ENCODE measurements around the gene FSTL5. TPM values are rescaled to one million over a fixed set of nuclear protein-coding genes. Genes with fewer than 3 reads are reported as not detected.

FSTL5 gene
- total RNA-seq, 2 donors from 2014 or later: 0.13 TPM; not detected in 1

- Histone ChIP-seq H3K36me3 (no peaks in the 10 kb centered on the region), H3K27ac (no peak overlapping the region), H3K27me3 (no peaks in the 10 kb centered on the region), H3K4me3 (no peak overlapping the region), H3K9ac (ENCODE audit: low read depth in 2 of 2, low read length in 2 of 2) (no peak overlapping the region), H3K4me1 (no peaks in the 10 kb centered on the region), H3K9me3 (no peaks in the 10 kb centered on the region)
- TF ChIP-seq, protein P1, sequence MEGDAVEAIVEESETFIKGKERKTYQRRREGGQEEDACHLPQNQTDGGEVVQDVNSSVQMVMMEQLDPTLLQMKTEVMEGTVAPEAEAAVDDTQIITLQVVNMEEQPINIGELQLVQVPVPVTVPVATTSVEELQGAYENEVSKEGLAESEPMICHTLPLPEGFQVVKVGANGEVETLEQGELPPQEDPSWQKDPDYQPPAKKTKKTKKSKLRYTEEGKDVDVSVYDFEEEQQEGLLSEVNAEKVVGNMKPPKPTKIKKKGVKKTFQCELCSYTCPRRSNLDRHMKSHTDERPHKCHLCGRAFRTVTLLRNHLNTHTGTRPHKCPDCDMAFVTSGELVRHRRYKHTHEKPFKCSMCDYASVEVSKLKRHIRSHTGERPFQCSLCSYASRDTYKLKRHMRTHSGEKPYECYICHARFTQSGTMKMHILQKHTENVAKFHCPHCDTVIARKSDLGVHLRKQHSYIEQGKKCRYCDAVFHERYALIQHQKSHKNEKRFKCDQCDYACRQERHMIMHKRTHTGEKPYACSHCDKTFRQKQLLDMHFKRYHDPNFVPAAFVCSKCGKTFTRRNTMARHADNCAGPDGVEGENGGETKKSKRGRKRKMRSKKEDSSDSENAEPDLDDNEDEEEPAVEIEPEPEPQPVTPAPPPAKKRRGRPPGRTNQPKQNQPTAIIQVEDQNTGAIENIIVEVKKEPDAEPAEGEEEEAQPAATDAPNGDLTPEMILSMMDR (IDR thresholded peaks at IDR 0.05): no peak
- DNase-seq: no peak
- intact Hi-C loops (cut with DNase I): no loop called here
Observed at GRCh38 chr4:161356351-161356750, 807.4 kb downstream of the FSTL5 start.

- DNase-seq: no peak
- H3K4me3 ChIP-seq: no peak overlapping the region
- H3K9ac ChIP-seq (ENCODE audit: low read depth in 2 of 2, low read length in 2 of 2): no peak overlapping the region
- no peaks in the 10 kb centered on the region for H3K9me3 ChIP-seq
- no peaks in the 10 kb centered on the region for H3K36me3 ChIP-seq
- no peaks in the 10 kb centered on the region for H3K4me1 ChIP-seq
- TF ChIP-seq, protein P1 (IDR thresholded peaks at IDR 0.05): no peak
- no peaks in the 10 kb centered on the region for H3K27me3 ChIP-seq
- no peak overlapping the region for H3K27ac ChIP-seq
- intact Hi-C loops (cut with DNase I): no loop called here
Observed at GRCh38 chr4:161350946-161351345, 812.9 kb downstream of the FSTL5 start.

GRCh38 chr4:161345741-161346140 lies 818.1 kb downstream of the FSTL5 start:
- Histone ChIP-seq H3K27me3 (no peaks in the 10 kb centered on the region), H3K36me3 (no peaks in the 10 kb centered on the region), H3K4me3 (no peak overlapping the region), H3K4me1 (no peaks in the 10 kb centered on the region), H3K9me3 (no peaks in the 10 kb centered on the region), H3K27ac (no peak overlapping the region), H3K9ac (ENCODE audit: low read depth in 2 of 2, low read length in 2 of 2) (no peak overlapping the region)
- intact Hi-C loops (cut with DNase I): no loop called here
- TF ChIP-seq, protein P1 (IDR thresholded peaks at IDR 0.05): no peak
- DNase-seq: no peak

- intact Hi-C loops (cut with DNase I): no loop called here
Observed at GRCh38 chr4:161343569-161343950, 820.2 kb downstream of the FSTL5 start.

DNA sequence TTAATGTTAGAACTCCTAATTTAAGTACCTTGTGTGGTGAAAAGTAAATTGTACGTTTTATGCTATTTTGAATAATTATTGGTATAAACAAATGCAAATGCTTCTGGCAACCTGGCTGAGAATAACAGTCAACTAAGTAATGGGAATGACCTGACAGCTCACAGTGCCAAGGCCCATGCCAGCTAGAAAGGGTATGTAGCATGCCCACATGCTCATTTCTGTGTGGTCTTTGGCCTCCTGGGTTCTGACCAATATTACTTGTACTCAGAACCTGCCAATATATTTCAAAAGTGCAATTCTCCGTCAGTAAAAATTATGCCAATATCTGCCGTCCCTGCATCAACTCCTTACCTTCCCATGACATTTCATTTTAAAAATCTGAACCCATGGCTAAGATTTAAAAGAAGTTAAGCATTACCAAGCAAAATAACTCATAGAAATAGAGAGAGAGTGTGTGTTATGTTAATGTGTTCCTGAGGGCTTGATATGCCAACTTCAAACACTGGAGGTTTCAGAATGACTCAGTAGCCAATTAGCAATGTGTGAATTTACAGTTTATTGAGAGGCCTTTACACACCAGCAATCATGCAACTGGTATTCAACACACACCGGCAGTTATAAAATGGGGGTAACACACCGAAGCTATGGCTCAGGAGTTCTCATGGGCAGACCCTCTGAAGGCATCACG lies 820.8 kb downstream of the FSTL5 start:
- TF ChIP-seq, protein P1 (IDR thresholded peaks at IDR 0.05): no peak
- no peak for DNase-seq
- no peak overlapping the region for H3K27ac ChIP-seq
- no peaks in the 10 kb centered on the region for H3K27me3 ChIP-seq
- no peak overlapping the region for H3K9ac ChIP-seq (ENCODE audit: low read depth in 2 of 2, low read length in 2 of 2)
- no peak overlapping the region for H3K4me3 ChIP-seq
- no peaks in the 10 kb centered on the region for H3K36me3 ChIP-seq
- no peaks in the 10 kb centered on the region for H3K4me1 ChIP-seq
- intact Hi-C loops (cut with DNase I): no loop called here
- H3K9me3 ChIP-seq: no peaks in the 10 kb centered on the region

More at GRCh38 chr4:161343569-161343950, 820.2 kb downstream of the FSTL5 start:
- Histone ChIP-seq H3K9ac (ENCODE audit: low read depth in 2 of 2, low read length in 2 of 2) (no peak overlapping the region), H3K27ac (no peak overlapping the region), H3K36me3 (no peaks in the 10 kb centered on the region), H3K4me1 (no peaks in the 10 kb centered on the region), H3K4me3 (no peak overlapping the region), H3K27me3 (no peaks in the 10 kb centered on the region), H3K9me3 (no peaks in the 10 kb centered on the region)
- no peak for DNase-seq
- TF ChIP-seq, protein P1 (IDR thresholded peaks at IDR 0.05): no peak
